CD1c-positive myeloid dendritic cell (primary cell): ENCODE measurements around the gene GATD1.

ENCODE experiments used
- DNase-seq: peaks from one replicate; pipeline ENCODE4 v3.0.0-alpha.2; 2016; ENCODE audit errors: extremely low spot score

The GATD1 gene

DNA sequence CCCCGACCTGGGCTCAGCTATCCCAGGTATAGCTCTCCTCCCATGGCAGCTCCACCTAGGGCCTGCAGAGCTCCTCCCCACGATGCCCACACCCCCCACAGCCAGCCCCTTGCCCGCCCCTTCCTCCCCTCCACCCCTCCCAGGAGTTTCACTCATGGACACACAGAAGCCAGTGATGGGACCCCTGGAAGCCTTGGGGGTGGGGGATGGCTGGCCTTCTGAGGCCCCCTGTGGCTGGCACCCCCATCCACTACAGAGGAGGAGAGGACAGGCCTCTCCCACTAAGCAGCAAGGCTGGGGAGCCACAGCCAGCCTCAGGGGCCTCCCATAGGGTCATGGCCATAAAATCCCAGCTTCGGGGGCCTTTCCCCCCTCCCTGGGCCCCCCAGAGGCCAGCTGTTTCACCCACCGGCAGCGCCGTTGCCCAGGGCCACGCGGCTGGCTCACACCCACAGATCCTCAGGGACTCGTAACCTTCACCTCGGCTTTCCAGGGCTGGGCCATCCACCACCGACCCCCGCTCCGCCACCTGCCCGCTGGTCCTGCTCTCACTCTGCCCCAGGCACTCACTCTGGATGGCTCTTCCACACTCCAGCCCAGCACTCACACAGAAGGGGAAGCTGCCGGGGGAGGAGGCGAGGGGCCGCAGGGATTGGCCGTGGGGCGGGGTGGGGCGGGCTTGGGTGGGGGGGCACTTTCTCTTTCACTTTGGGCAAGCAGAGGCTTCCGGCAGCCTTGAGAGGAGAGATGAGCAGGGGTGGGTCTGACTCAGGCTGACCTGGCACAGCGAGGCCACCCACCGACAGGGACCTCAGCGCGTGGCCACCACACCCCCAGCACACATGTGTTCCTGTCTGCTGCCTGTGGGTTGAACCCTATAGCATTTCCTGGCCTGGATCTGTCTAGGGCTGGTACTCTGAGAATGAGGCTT is 18.6 kb upstream of the GATD1 start:
- DNase-seq = peak; percentile 90

DNA sequence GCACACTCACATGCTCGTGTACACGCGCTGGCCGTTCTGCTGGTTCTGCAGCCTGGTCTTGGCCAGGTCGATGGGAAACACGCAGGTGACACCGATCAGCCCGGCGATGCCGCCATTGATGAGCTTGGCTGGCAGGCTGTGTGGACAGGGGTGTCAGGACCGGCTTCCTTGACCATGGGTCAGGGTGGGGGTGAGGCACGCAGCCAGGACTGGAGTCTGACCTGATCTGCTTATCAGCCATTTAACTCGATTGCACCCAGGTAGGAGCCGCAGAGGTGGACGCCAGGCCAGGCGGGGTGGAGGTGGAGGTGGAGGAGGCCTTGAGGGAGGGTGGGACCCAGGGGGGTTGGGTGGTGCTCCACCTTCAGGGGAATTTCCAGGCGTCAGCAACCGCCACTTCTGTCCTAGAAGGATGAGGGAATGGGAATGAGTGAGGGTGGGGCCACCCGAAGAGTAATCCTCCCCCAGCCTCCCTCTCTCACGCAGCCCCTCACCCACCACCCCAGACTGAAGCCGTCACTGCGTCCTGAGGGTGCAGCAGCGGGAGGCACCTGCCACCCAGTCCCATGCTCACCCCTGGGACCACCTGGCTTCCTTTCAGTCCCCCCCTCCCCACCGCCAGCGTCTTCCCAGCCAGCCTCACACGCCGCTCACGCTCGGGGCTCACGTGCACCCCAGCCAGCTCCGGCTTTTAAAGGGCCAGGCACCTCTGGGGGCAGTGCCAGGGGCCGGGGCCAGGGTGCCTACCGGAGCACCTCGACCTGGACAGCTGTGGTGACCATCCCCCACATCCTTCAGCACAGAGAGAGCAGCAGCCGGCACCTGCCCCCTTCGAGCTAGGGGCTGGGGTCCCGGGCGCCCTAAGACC is 17.7 kb upstream of the GATD1 start:
- DNase-seq = no peak

DNA sequence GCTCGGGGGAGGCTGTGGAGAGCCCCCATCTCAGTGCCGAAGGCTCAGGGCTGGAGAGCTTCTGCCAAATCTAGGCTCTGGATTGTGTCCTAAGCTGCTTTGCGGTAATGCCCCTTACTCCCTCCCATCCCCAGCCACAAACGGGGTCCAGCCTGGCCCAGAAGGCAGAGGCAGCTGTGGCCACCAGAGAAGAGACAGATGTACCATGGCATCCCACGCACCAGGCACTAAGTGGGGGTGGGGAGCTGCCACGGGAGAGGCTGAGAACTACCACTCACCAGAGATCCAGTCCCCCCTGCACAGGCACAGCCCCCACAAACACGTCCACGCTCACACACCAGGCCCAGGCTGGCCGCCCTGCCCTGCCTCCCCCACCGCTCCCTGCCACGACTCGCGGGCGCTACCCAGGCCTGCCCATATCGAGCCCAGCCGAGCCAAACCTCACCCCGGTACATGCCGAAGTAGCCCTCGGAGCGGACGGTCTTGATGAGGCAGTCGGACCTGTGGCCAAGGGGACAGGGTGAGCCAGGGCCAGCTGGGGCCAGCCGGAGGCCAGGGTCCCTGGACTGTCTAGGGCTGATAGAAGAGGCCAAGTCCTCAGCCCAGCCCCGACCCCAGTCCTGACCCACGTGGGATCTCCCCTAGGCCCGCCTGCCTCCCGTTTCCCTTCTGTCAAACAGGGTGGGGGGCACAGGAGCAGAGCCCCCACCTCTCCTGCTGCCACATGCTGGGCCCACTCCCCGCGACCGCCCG is 16.9 kb upstream of the GATD1 start:
- DNase-seq = no peak

DNA sequence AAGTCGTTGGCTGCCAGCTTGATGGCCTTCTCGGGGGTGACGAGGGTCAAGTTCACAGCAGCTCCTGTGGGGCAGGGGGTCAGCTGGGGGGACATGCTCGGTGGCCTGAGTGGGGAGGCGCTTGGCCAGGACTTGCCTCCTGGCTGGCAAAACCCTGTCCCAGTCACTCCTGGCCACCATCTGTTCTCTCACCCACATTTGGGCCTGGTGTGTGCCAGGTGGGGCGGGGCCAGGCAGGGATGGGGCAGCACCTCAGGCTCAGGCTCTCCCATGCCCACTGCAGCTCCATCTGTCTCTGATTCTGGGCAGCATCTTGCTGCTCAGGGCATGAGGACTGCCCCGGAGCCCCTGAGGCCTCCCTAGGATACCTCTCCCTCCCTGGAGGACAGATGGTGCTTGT is 16.3 kb upstream of the GATD1 start:
- DNase-seq = no peak

DNA sequence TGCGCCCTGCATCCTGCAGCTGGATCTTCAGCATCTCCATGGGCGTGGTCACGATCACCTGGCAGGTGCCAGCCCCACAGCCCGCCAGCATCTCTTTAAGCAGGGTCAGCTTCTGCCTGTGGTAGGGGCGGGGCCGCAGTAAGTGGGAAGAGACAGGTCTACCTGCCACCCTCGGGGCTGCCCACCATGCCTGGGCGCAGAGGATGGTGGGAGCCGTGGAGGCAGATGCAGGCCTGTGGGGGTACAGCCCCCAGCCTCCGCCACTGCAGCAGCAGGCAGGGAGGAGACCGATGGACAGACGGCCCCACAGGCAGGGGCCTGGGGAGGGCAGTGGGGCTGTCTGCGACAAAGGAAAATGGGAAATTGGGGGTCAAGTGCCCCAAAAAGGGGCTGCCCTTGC is 15.6 kb upstream of the GATD1 start:
- no peak for DNase-seq

DNA sequence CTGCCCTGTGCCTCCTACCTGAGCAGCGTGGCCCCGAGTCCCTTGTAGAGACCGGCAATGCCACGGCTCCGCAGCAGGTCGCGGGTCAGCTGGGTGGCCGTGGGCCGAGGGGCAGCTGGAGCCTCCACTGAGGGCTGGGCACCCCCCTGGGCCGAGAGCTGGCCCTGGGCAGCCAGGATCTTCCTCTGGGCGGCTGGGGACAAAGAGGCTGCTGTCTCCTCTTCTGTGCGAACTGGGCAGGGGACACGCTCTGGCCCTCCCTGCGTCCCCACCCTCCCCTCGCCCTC is 15.2 kb upstream of the GATD1 start:
- no peak for DNase-seq

DNA sequence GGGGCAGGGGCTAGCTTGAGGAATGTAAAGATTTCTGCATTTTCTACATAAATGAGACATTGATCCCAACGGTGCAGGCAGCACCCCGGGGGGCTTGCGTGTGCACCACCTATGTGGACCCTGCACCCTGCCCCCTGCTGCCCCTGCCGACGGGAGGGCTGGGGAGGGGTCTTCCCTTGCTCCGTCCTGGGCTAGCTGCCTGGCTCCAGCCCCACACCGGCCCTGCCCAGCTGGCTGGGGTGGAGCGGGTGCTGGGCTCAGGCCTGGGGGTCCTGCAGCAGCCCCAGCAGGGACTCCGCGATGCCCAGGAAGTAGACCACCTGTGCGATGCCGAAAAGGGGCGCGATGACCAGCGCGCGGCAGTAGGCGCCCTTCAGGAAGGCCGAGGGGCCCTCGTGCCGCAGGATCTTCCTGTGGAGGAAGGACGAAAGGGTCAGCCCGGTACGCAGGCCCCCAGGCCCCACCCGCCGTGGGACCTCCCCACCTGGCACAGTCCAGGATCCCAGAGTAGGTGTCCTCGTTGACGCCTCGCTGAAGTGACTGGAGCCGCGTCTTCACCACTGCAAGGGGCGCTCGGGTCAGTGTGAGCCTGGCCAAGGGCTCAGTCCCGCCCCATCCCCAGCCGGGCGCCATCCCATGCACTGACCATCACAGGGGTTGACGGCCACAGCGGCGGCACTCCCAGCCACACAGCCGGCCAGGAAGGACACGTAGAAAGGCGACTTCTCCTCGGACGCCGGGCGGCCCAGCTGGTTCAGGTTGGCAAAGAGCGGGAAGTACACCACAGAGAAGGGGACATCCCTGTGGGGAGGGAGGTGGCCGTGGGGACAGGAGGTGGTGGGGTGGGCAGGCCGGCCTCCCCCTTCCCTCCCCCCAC is 14.6 kb upstream of the GATD1 start:
- no peak for DNase-seq

DNA sequence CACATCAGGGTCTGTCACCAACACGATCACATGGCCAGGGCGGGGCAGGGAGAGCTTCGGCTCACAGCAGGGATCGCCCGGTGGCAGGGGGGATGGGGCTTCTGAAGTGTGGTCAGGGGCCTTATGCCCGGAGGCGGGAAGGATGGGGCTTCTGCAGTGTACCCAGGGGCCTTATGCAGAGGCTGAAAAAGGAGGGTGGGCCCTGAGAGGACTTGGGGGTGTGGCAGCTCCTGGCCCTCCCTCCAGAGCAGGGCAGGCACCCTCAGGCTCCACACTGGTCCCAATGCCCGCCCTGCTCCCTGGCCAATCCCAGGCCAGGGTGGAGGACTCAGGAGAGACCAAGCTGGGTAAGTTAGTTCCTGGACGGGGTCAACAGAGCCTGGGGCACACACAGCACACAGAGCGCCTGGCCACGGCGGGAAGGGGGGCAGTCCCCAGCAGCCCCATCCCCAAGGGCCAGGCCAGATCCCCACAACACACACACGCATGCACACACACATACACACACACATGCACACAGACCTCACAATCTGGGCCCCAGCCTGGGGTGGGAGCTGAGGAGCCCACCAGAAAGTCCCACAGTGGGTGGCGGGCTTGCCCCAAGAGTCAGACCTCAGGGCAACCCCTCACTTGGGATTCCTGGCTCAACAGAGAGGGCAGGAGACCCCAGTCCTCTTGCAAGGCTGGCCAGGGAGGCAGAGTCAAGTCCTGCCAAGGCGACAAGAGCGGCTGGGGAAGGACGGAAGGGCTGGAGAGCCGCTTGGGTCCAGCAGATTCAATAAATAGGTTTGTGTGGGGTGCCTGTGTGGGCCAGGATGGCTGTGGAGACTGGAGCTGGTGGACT is 13.7 kb upstream of the GATD1 start:
- DNase-seq = no peak

DNA sequence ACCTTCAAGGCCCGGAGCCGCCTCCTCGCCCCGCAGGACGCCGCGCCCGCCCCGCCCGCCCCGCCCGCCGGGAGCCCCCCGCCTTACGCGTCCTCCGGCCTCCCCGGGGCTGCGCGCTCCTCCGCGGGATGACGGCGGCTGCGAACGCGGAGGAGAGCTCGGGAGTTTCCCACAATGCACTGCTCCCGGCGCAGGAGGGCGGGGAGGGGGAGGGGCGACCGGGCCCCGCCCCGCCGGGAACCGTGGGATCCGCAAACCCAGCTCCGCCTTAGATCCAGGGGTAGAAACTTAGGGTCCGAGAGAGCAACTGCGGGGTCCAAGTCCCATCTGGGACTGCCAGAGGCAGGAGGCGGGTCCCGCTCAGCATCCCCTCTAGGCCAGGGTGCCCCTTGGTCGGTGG is 12.7 kb upstream of the GATD1 start, which contains the start of gene CEND1:
TSS of gene CEND1 (minus strand) at position 148 of the 400 bp plus-strand sequence. CDS start 1,514 bp downstream, outside the sequence.
- peak; percentile 44 for DNase-seq

DNA sequence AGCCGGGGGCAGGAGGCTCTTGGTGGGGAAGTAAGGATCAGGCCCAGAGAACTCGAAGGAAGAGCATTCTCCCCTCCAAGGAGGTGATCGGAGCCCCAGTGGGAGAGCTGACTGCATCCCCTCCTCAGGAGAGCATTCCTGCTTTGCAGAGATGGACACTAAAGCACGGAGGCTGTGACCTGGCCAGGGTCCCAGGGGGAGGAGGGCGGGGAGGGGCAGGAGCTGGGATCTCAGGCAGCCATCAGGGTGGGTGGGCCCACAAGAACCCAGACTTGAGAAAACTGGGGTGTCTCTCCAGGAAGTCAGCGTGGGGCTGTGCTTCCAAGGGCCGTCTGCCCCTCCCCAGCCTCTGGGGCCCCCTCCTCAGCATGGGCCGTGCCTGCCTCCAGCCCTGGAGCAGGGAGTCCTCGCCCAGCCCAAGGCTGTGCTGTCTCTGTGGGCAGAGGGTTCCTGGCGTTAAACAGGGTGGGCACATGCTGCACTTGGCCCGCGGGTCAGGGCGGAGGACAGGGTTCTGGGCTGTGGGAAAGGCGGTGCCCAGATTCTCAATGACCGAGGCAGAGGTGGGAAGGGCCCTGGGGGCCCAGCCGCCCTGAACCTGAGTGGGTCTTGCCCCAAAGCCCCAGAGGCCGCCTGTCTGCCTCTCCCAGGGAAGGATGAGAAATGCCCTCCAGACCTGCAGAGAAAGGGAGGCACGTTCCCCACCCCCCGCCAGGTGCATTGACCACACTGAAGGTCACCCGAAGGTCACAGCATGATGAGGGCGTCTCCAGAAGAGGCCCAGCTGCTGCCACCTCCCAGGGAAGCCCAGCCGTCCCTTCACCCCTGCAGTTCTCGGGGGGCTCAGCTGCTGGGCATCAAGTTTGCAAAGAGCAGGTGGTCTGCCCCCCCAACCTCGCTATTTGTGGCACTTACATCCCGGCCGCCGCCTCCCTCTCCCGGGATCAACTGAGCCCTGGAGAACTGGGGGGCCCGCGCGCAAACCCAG is 12.0 kb upstream of the GATD1 start:
- no peak for DNase-seq

DNA sequence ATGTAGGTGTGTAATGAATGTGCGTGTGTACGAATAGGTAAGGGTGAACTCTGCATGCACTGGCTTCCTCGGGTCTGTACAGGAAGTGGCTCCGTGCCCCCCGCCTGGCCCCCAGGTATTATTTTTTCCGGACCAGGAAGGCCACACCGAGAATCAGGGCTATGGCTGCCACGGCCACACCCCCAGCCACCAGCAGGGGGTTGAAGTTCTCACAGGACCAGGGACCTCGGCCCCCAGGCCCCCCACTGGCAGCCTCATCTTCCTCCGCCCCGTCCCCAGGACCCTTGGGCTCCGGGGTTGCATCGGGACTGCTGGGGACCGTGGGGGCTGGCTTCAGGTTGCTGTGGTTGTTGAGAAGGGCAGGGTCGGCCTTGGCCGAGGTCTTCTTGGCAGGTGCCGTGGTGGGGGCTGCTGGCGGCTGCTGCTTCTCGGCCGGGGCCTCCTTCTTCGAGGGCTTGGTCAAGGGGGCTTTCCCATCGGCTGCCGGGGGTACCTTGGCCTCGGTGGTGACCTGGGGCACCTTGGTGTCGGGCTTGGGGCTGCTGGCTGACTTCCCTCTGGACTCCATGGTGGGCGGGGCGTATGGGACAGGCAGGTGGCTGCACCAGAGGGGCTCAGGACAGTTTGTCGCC is 10.8 kb upstream of the GATD1 start:
- no peak for DNase-seq

DNA sequence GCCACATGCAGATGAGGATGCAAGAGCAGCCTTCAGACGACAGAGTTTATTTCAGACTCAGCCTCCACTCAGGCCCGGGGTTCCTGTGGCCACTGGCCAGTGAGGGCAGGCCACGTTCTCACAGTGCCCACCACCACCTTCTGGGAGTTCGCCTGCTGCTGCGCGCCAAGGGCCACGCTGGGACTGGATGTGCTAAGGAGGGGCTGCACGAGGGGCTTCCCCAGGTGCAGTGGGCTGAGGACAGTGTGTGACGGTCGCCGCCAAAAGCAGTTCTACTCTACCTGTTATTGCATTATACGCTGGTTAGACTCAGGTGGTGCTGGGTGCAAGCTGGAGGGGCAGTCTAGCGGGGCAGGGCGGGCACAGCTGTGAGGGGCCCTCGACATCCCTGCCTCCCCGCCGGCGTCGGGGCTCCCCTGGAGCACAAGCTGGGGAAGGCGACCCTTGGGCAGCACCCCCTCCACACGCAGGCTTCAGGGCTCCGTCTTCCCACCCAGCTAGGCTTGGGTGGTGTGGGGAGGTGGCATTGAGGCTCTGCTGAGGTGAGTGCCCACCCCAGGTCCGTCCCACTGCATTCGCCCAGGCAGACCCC is 9.9 kb upstream of the GATD1 start:
- DNase-seq = no peak

DNA sequence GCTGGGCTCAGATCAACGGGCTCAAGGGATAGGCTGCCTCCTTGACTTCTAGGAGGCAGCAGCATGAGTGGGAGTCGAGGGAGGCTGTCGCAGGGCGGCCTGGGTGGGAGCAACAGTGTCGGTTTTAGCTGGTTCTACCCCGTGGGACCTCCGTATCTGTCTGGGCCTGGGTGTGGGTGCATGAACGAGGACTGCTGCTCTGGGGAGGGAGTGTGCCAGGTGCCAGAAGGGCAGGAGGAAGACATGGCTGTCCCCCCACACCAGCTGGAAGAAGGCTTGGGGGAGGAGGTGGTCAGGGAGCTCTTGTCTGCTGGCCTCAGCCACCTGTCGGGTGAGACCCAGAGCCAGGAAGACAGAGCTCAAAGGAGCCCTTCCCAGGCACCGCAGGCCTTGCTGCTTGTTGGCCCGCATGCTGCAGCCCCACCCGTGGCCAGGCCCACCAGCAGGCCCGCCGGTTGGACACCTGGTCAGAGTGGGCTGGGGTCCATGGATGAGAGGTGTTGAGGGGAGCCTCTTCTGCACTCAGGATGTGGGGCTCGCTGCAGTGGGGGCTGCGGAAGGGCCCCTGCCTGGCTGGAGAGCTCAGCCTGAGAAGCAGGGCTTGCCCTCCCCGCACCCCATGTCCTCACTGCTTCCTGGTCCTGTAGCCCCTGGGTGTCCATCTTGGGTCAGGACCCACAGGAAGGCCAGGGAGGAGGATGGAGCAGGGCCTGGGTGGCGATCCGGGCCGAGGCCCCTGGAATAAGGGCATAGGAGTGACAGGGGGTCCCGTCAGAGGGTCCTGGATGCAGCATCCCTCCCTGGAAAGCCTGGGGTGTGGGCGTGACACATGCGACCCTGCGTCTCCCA is 9.2 kb upstream of the GATD1 start:
- no peak for DNase-seq

DNA sequence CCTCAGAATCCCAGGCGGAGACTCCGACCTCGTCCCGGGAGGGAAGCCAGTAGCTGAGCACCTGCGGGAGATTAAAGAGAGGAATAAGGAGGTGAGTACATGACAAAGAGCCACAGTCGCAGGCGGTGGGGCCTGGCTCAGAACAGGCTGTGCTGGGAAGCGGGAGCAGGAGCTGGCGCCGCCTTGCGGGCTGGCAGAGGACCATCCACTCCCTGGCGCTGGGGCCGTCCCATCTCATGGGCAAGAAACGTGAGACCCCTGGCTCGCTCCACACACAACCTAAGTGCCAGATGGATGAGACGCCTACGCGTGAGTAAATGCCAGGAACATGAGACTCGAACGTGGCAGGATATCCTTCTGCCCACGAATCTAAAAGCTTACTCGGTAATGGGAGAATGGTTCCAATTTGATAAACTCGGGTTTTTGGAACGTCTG is 6.3 kb upstream of the GATD1 start:
- no peak for DNase-seq

DNA sequence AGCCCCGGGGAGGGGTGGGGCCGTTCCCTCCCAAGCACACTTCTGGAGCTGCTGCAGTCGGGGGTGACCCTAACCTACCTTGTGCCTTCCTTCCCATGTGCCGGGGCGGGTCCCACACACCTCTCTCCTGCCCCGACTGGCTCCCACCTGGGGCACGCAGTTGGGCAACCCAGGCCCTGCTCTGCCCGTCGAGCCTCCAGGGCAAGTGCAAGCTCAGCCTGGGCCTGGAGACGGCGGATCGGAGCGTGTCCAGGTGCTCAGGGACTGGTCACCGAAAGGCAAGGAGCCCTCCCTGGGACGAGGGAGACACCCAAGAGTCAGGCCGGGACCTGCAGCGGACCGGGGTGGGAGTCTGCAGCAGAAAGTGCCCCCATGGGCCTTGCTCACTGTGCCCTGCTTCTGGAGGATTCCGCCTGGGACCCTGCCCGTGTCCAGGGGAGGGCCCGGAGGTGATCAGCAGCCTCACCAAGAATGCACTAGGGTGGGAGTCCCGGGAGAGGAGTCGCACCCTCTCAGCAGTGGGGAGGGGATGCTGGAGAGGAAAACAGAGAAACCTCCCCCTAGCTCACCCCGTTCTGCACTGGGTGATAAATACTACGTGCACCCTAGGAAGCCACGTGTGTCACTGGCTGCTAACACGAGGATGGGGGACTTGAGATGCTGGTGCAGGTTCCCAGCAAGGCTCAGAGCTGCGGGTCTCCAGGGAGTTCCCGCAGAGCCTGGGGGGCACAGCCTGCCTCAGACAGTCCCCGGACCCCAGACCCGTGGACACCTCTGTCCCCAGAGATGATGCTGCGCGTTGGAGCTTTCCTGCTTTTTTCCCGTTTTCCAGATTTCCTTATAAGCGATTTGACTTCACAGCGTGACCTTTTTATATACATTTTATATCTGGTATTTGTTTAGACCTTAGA is 5.2 kb upstream of the GATD1 start:
- DNase-seq = no peak

DNA sequence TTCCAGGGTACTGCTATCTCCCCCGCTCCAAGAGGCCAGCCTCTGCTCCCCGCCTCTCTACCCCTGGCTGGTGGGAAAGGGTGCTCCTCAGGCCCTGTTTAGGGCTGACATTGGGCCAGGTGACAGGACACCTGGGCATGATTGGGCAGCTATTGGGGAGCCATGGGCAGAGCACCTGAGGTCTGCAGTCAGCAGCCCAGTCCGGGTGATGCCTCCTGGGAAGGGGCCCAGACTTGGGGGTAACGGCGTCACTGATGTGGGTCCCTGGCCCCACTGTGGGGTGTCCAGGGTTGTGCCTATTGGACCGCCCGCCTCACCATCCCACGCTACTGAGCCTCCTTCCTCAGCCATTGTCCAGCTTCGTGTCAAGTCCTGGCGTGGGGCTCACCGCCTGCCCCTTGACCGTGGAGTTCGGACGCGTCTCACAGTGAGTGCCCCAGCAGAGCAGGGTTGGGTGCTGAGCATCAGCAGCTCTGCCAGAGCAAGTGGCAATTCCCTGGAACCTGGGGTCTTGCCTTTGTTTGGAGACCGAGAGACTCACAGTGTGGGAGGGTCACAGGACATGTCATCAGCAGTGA is 2.8 kb upstream of the GATD1 start:
- DNase-seq = no peak
